ENCODE results near the gene CD99L2. TPM values are rescaled to one million over a fixed set of nuclear protein-coding genes. Genes with fewer than 3 reads are reported as not detected.

CD99L2 gene
- total and polyA plus RNA-seq, 4 donors: 22.3 to 39.6 (median 23.8) TPM

- 79 to 85% methylated on average over 13 of the region's 13 CpGs for WGBS, 2 donors
- Histone ChIP-seq H3K9me3 (ENCODE audit: control insufficient read depth in 4 of 4, insufficient read depth in 3 of 4, low read length in 3 of 4) (no peaks in the 10 kb centered on the region), H3K36me3 (ENCODE audit: control insufficient read depth in 4 of 4, insufficient read depth in 4 of 4, low read length in 4 of 4) (peaks cover 0 to 5% (median 2%) of the 10 kb centered on the region in 4 donors), H3K27me3 (ENCODE audit: control insufficient read depth in 3 of 3, insufficient read depth in 3 of 3, low read length in 2 of 3) (no peaks in the 10 kb centered on the region), H3K27ac (ENCODE audit: low read depth in 1 of 2, low read length in 1 of 2) (no peak overlapping the region), H3K4me1 (ENCODE audit: control insufficient read depth in 5 of 5, insufficient read depth in 5 of 5, low read length in 5 of 5) (peaks cover 0 to 7% (median 0%) of the 10 kb centered on the region in 5 donors), H3K9ac (ENCODE audit: insufficient read depth in 1 of 2, low read length in 2 of 2) (no peak overlapping the region), H3K4me3 (no peak overlapping the region)
- no peak for TF ChIP-seq CTCF (IDR thresholded peaks at IDR 0.05; ENCODE audit: control extremely low read depth, extremely low read depth)
- DNase-seq (no peak), ATAC-seq (ENCODE audit: insufficient read depth, low FRiP score) (no peak)
These were observed 135.1 kb downstream of the CD99L2 start for GRCh38 chrX:150763303-150763797.

- no peaks in the 10 kb centered on the region for H3K9me3 ChIP-seq (ENCODE audit: control insufficient read depth in 4 of 4, insufficient read depth in 3 of 4, low read length in 3 of 4)
- H3K27me3 ChIP-seq (ENCODE audit: control insufficient read depth in 3 of 3, insufficient read depth in 3 of 3, low read length in 2 of 3): no peaks in the 10 kb centered on the region
- no peak for TF ChIP-seq CTCF (IDR thresholded peaks at IDR 0.05; ENCODE audit: control extremely low read depth, extremely low read depth)
- no peak for ATAC-seq (ENCODE audit: insufficient read depth, low FRiP score)
- peaks cover 0 to 7% (median 2%) of the 10 kb centered on the region in 4 donors for H3K36me3 ChIP-seq (ENCODE audit: control insufficient read depth in 4 of 4, insufficient read depth in 4 of 4, low read length in 4 of 4)
- no peak overlapping the region for H3K9ac ChIP-seq (ENCODE audit: insufficient read depth in 1 of 2, low read length in 2 of 2)
- 75 to 88% methylated on average over 19 to 36 of the region's 36 CpGs for WGBS, 2 donors
- no peak overlapping the region for H3K27ac ChIP-seq (ENCODE audit: low read depth in 1 of 2, low read length in 1 of 2)
- no peak overlapping the region for H3K4me3 ChIP-seq
- peak in 2 of 3 donors; percentile 18 to 32 for DNase-seq
- peaks cover 0 to 7% (median 0%) of the 10 kb centered on the region in 5 donors for H3K4me1 ChIP-seq (ENCODE audit: control insufficient read depth in 5 of 5, insufficient read depth in 5 of 5, low read length in 5 of 5)
These were observed 136.0 kb downstream of the CD99L2 start for GRCh38 chrX:150762258-150763165.

GRCh38 chrX:150761819-150762216 lies 136.7 kb downstream of the CD99L2 start:
- H3K9me3 ChIP-seq (ENCODE audit: control insufficient read depth in 4 of 4, insufficient read depth in 3 of 4, low read length in 3 of 4): no peaks in the 10 kb centered on the region
- ATAC-seq (ENCODE audit: insufficient read depth, low FRiP score): no peak
- WGBS, 2 donors: 84 to 89% methylated on average over 8 of the region's 8 CpGs

More at GRCh38 chrX:150761819-150762216, 136.7 kb downstream of the CD99L2 start:
- Histone ChIP-seq H3K27ac (ENCODE audit: low read depth in 1 of 2, low read length in 1 of 2) (no peak overlapping the region), H3K4me3 (no peak overlapping the region), H3K9ac (ENCODE audit: insufficient read depth in 1 of 2, low read length in 2 of 2) (no peak overlapping the region), H3K36me3 (ENCODE audit: control insufficient read depth in 4 of 4, insufficient read depth in 4 of 4, low read length in 4 of 4) (peaks cover 0 to 7% (median 2%) of the 10 kb centered on the region in 4 donors), H3K27me3 (ENCODE audit: control insufficient read depth in 3 of 3, insufficient read depth in 3 of 3, low read length in 2 of 3) (no peaks in the 10 kb centered on the region), H3K4me1 (ENCODE audit: control insufficient read depth in 5 of 5, insufficient read depth in 5 of 5, low read length in 5 of 5) (peaks cover 0 to 7% (median 0%) of the 10 kb centered on the region in 5 donors)
- no peak for TF ChIP-seq CTCF (IDR thresholded peaks at IDR 0.05; ENCODE audit: control extremely low read depth, extremely low read depth)
- DNase-seq: no peak

Measured in lung (tissue), 12 donors.